K562 (cell line): Measurements from ENCODE around the gene TRIM38. TPM values are rescaled to one million over a fixed set of nuclear protein-coding genes. Genes with fewer than 3 reads are reported as not detected.

Source experiments
- ATAC-seq: fragments of 200-7000 bp; cut with Tn5 transposase; 3 replicates; pipeline ENCODE4 v1.9.1; 2020; ENCODE audit warnings: moderate library complexity
- BruUV-seq: library from RNA; stranded (reverse); fragments of 400-500 nt; replicated peaks from 2 replicates; lab custom pipeline; 2021; lab: Mats Ljungman, UMichigan
- CTCF ChIA-PET: fragments of 300-600 bp; formaldehyde crosslinking; extraction: SDS; loops from one replicate; lab custom pipeline; 2021; ENCODE audit warnings: low intra/inter-chr PET ratio; lab: Yijun Ruan, JAX
- POLR2A ChIA-PET: fragments of 300-600, 350-650 bp; sonication (Branson Sonifier 250); formaldehyde crosslinking; extraction: SDS; loops from one replicate; lab custom pipeline; 2021; ENCODE audit warnings: antibody characterized with exemption, inconsistent platforms; lab: Yijun Ruan, JAX
- DNase-seq, 4 experiments: peaks; one replicate each; pipeline versions ENCODE4 v3.0.0 to v3.0.0-alpha.2; 2011 to 2018; ENCODE audit warnings: low spot score in 3 of 4, mixed read lengths in 3 of 4; ENCODE audit errors: extremely low read depth in 1 of 4
- FAIRE-seq: peaks from 2 replicates; lab custom pipeline; 2011; peaks lifted over from hg19 to GRCh38; lab: Jason Lieb, UNC
- H2AFZ ChIP-seq: 2 replicates; pipeline ENCODE4 v1.6.0; 2011; ENCODE audit warnings: low read depth, low read length, control low read depth, inconsistent platforms
- H3K27ac ChIP-seq: fragments of 200-600 bp; 3 replicates; pipeline ENCODE4 v1.8.0; 2011; ENCODE audit warnings: low read depth, mild to moderate bottlenecking, control low read depth, inconsistent platforms, low read length, moderate library complexity, mixed read lengths; ENCODE audit errors: extremely low read depth
- H3K27me3 ChIP-seq, 2 experiments: fragments of 300-600 bp in 1 of 2; 2 replicates in 1 of 2; 3 replicates in 1 of 2; pipeline versions ENCODE4 v1.6.0 to v1.8.0; 2011; ENCODE audit warnings: inconsistent platforms in 2 of 2, low read length in 2 of 2, mild to moderate bottlenecking in 1 of 2, mixed read lengths in 1 of 2, moderate library complexity in 1 of 2; ENCODE audit not compliant: control insufficient read depth in 2 of 2, insufficient read depth in 2 of 2
- H3K36me3 ChIP-seq: fragments of 300-600 bp; 3 replicates; pipeline ENCODE4 v1.8.0; 2011; ENCODE audit warnings: mild to moderate bottlenecking, low read length, inconsistent platforms; ENCODE audit not compliant: control insufficient read depth, insufficient read depth
- H3K4me1 ChIP-seq, 2 experiments: fragments of 200-600 bp in 1 of 2; replicated peaks in 1 of 2; 2 replicates in 1 of 2; 3 replicates in 1 of 2; pipeline versions ENCODE4 v1.5.1 to v1.8.0; 2011; ENCODE audit warnings: inconsistent platforms in 2 of 2, low read length in 2 of 2, mild to moderate bottlenecking in 1 of 2, mixed read lengths in 1 of 2, moderate library complexity in 1 of 2; ENCODE audit not compliant: control insufficient read depth in 2 of 2, insufficient read depth in 2 of 2
- H3K4me2 ChIP-seq: 2 replicates; pipeline ENCODE4 v1.6.1; 2011; ENCODE audit warnings: low read length, control low read depth, inconsistent platforms, mixed read lengths; ENCODE audit not compliant: insufficient read depth
- H3K4me3 ChIP-seq: fragments of 200-600 bp; sonication (generic), shearing (Covaris generic); 2 replicates; pipeline ENCODE4 v1.5.1; 2016; ENCODE audit warnings: control low read depth, inconsistent platforms
- H3K79me2 ChIP-seq: fragments of 200-600 bp; 3 replicates; pipeline ENCODE4 v1.8.0; 2011; ENCODE audit warnings: low read length, inconsistent platforms; ENCODE audit not compliant: control insufficient read depth, insufficient read depth
- H3K9ac ChIP-seq, 2 experiments: 2 replicates each; pipeline versions ENCODE4 v1.6.0 to v1.6.1; 2011; ENCODE audit warnings: low read depth in 2 of 2, low read length in 2 of 2, control low read depth in 1 of 2, inconsistent platforms in 1 of 2, mild to moderate bottlenecking in 1 of 2, mixed read lengths in 1 of 2; ENCODE audit not compliant: insufficient read depth in 1 of 2
- H3K9me1 ChIP-seq: one replicate; pipeline ENCODE4 v1.6.0; 2011; ENCODE audit warnings: inconsistent platforms, mild to moderate bottlenecking, low read length, moderate library complexity; ENCODE audit not compliant: control insufficient read depth, insufficient read depth
- H3K9me3 ChIP-seq: replicated peaks from 2 replicates; pipeline ENCODE4 v1.5.1; 2011; ENCODE audit warnings: low read depth, low read length, inconsistent platforms; ENCODE audit not compliant: control insufficient read depth, insufficient read depth
- H4K20me1 ChIP-seq: replicated peaks from 2 replicates; pipeline ENCODE4 v1.6.1; 2011; ENCODE audit warnings: low read length, inconsistent platforms, mixed read lengths; ENCODE audit not compliant: control insufficient read depth, insufficient read depth
- ARNT ChIP-seq, 2 experiments: fragments of 450-650 bp; IDR thresholded peaks; 2 replicates each; pipeline ENCODE4 v1.6.1; 2016; ENCODE audit warnings: mild to moderate bottlenecking in 1 of 2
- DMBX1 ChIP-seq: fragments of 250-450 bp; sonication (Bioruptor Pico); IDR thresholded peaks from 2 replicates; pipeline ENCODE4 v1.8.0; 2022; ENCODE audit warnings: inconsistent platforms, mild to moderate bottlenecking, moderate library complexity, borderline replicate concordance
- POLR2AphosphoS2 ChIP-seq: IDR thresholded peaks from 2 replicates; pipeline ENCODE4 v1.6.1; 2012; ENCODE audit warnings: low read length, improper control_type of control experiment
- POLR2AphosphoS5 ChIP-seq: IDR thresholded peaks from 2 replicates; pipeline ENCODE4 v1.6.1; 2011; ENCODE audit warnings: mild to moderate bottlenecking, low read depth, low read length, moderate library complexity; ENCODE audit not compliant: control insufficient read depth, insufficient read depth
- TOE1 ChIP-seq, 2 experiments: fragments of 450-650 bp in 1 of 2; sonication (generic) in 1 of 2; formaldehyde crosslinking in 1 of 2; IDR thresholded peaks; 2 replicates each; pipeline versions ENCODE4 v1.7.1 to v1.8.0; 2016 to 2022; ENCODE audit warnings: borderline replicate concordance in 2 of 2, mild to moderate bottlenecking in 2 of 2, antibody characterized with exemption in 1 of 2, inconsistent platforms in 1 of 2, low read depth in 1 of 2, missing genetic modification reagents in 1 of 2, moderate library complexity in 1 of 2
- ZC3H11A ChIP-seq: IDR thresholded peaks from 2 replicates; pipeline ENCODE4 v1.6.1; 2012; ENCODE audit warnings: low read depth, low read length, improper control_type of control experiment
- ZFP36 ChIP-seq: fragments of 150-350 bp; IDR thresholded peaks from 2 replicates; pipeline ENCODE4 v1.6.1; 2018; ENCODE audit warnings: low read length, low read depth; ENCODE audit not compliant: partially characterized antibody
- WGBS: fragments of 100-300 bp; shearing (Covaris generic); methylation state at CpG from one replicate; pipeline ENCODE4 v1.1.6; 2016; ENCODE audit warnings: low coverage, mixed read lengths; ENCODE audit not compliant: insufficient coverage; ENCODE audit errors: missing lambda C conversion rate; 5-methylcytosine and 5-hydroxymethylcytosine counted together
- in situ Hi-C: fragments of 300-500 bp; cut with MboI; formaldehyde crosslinking; loops from 4 replicates; pipeline ENCODE4 v1.15.0; 2018; ENCODE audit warnings: inconsistent platforms, mixed read lengths
- intact Hi-C: fragments of 100-400 bp; cut with micrococcal nuclease; formaldehyde crosslinking; loops from 2 replicates; pipeline ENCODE4 v1.14.2; 2022
- polyA plus RNA-seq, 8 experiments: library from polyadenylated mRNA; depleted of rRNA in 4 of 8; stranded (reverse) in 5 of 8; unstranded in 3 of 8; fragments of >200 nt; fragmentation: Nextera tagmentation in 2 of 8; fragmentation: Illumina TruSeq in 1 of 8; extraction: Ambion mirVana in 2 of 8; extraction: Trizol in 1 of 8; gene quantifications; 2 replicates each; pipeline versions ENCODE4 v1.2.1 to v1.2.3, GENCODE V29; 2011 to 2014; ENCODE audit warnings: inconsistent platforms in 1 of 8, missing spikeins in 1 of 8
- total RNA-seq, 7 experiments: library from RNA; depleted of rRNA in 6 of 7; stranded (reverse); fragments of >200 nt in 6 of 7; fragmentation: Illumina TruSeq in 2 of 7; extraction: Trizol in 2 of 7; gene quantifications; 2 replicates each; pipeline versions ENCODE4 v1.2.1 to v1.2.3, GENCODE V29; 2011 to 2021; ENCODE audit warnings: low replicate concordance in 1 of 7
- TF ChIP-seq, protein P1 (sequence below): fragments of 450-650 bp; IDR thresholded peaks from 2 replicates; pipeline ENCODE4 v1.6.1; 2016; ENCODE audit warnings: antibody characterized with exemption
- TF ChIP-seq, protein P2 (sequence below), 2 experiments: fragments of 450-650 bp; IDR thresholded peaks; 2 replicates each; pipeline ENCODE4 v1.6.1; 2016; ENCODE audit warnings: mild to moderate bottlenecking in 2 of 2, borderline replicate concordance in 1 of 2, low read depth in 1 of 2, moderate library complexity in 1 of 2

TRIM38 gene
- total and polyA plus RNA-seq, 9 of the 15 experiments (the other 6 are each of a cell fraction or from before 2014, with no cell fraction given): 1.7 to 6.7 (median 6.3) TPM

DNA sequence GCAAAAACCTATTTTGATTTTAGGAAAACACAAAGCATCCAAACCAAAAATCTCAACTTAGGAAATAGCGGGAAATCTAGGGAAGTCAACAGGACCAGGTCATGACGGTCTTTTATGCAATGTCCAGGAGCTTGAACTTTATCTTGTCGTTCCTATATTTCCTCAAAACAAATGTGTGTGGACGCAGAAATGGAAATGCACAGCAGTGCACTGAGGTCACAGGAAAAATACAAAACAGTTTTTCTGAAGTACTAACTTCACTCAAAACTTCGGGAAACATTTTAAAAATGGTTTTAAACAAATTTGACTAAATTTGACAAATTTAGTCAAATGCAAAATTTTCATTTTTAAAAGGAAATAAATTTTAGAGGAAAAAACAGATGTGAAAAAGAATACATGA is 26.6 kb upstream of the TRIM38 start (continued):
- TF ChIP-seq POLR2AphosphoS5 (no peak), ARNT (IDR thresholded peaks at IDR 0.05) (no peak), ZFP36 (peak; percentile 50), ZC3H11A (no peak), TOE1 (IDR thresholded peaks at IDR 0.05; ENCODE audit: borderline replicate concordance) (no peak), TOE1 (CRISPR knock-in tag; IDR thresholded peaks at IDR 0.05; ENCODE audit: borderline replicate concordance, low read depth) (no peak), DMBX1 (CRISPR knock-in tag) (no peak)
- TF ChIP-seq, protein P1, sequence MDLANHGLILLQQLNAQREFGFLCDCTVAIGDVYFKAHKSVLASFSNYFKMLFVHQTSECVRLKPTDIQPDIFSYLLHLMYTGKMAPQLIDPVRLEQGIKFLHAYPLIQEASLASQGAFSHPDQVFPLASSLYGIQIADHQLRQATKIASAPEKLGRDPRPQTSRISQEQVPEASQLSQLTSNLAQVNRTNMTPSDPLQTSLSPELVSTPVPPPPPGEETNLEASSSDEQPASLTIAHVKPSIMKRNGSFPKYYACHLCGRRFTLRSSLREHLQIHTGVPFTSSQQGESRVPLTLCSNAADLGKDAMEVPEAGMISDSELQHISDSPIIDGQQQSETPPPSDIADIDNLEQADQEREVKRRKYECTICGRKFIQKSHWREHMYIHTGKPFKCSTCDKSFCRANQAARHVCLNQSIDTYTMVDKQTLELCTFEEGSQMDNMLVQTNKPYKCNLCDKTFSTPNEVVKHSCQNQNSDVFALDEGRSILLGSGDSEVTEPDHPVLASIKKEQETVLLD: no peak

DNA sequence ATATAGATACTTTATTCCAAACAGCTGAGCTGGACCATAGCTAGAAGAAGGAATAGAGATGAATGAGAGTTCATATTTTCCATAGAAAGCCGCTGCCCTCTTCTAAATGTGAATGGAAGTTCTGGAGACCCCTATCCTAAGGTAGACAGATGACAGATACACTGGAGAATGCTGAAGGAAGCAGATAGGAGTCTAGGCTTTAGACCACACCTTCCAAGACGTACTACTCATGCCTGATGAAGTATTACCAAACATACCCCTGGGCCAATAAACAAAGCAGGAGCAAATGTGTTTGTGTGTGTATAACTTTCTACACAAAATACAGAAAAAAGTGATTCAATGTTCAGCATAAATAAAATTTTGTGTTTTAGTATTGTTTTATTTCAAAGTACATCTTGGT is 23.0 kb upstream of the TRIM38 start:
- intact Hi-C loops (no loop called here), in situ Hi-C loops (no loop called here)
- Histone ChIP-seq H3K79me2 (no peaks in the 10 kb centered on the region), H2AFZ (no peak overlapping the region), H3K27ac (no peak overlapping the region), H3K36me3 (no peaks in the 10 kb centered on the region), H3K9me3 (no peaks in the 10 kb centered on the region), H4K20me1 (no peaks in the 10 kb centered on the region), H3K27me3 (peaks cover 0 to 3% of the 10 kb centered on the region in 2 experiments; a peak in 2 of 5 replicates), H3K4me1 (no peaks in the 10 kb centered on the region), H3K4me3 (no peak overlapping the region), H3K4me2 (no peak overlapping the region), H3K9ac (no peak overlapping the region), H3K9me1 (no peaks in the 10 kb centered on the region)
- FAIRE-seq (no peak), DNase-seq (no peak), ATAC-seq (no peak)
- WGBS: 0% methylated on average over 2 of the region's 2 CpGs
- no TSS peak for BruUV-seq
- ChIA-PET CTCF (no interaction called here), POLR2A (interaction anchor here (0.6 to 0.9 kb wide), 3 partner anchors 12 to 473 kb away, joined by 3 to 4 read pairs (median 3); no protein-coding TSS in a partner anchor)
- TF ChIP-seq, protein P2, sequence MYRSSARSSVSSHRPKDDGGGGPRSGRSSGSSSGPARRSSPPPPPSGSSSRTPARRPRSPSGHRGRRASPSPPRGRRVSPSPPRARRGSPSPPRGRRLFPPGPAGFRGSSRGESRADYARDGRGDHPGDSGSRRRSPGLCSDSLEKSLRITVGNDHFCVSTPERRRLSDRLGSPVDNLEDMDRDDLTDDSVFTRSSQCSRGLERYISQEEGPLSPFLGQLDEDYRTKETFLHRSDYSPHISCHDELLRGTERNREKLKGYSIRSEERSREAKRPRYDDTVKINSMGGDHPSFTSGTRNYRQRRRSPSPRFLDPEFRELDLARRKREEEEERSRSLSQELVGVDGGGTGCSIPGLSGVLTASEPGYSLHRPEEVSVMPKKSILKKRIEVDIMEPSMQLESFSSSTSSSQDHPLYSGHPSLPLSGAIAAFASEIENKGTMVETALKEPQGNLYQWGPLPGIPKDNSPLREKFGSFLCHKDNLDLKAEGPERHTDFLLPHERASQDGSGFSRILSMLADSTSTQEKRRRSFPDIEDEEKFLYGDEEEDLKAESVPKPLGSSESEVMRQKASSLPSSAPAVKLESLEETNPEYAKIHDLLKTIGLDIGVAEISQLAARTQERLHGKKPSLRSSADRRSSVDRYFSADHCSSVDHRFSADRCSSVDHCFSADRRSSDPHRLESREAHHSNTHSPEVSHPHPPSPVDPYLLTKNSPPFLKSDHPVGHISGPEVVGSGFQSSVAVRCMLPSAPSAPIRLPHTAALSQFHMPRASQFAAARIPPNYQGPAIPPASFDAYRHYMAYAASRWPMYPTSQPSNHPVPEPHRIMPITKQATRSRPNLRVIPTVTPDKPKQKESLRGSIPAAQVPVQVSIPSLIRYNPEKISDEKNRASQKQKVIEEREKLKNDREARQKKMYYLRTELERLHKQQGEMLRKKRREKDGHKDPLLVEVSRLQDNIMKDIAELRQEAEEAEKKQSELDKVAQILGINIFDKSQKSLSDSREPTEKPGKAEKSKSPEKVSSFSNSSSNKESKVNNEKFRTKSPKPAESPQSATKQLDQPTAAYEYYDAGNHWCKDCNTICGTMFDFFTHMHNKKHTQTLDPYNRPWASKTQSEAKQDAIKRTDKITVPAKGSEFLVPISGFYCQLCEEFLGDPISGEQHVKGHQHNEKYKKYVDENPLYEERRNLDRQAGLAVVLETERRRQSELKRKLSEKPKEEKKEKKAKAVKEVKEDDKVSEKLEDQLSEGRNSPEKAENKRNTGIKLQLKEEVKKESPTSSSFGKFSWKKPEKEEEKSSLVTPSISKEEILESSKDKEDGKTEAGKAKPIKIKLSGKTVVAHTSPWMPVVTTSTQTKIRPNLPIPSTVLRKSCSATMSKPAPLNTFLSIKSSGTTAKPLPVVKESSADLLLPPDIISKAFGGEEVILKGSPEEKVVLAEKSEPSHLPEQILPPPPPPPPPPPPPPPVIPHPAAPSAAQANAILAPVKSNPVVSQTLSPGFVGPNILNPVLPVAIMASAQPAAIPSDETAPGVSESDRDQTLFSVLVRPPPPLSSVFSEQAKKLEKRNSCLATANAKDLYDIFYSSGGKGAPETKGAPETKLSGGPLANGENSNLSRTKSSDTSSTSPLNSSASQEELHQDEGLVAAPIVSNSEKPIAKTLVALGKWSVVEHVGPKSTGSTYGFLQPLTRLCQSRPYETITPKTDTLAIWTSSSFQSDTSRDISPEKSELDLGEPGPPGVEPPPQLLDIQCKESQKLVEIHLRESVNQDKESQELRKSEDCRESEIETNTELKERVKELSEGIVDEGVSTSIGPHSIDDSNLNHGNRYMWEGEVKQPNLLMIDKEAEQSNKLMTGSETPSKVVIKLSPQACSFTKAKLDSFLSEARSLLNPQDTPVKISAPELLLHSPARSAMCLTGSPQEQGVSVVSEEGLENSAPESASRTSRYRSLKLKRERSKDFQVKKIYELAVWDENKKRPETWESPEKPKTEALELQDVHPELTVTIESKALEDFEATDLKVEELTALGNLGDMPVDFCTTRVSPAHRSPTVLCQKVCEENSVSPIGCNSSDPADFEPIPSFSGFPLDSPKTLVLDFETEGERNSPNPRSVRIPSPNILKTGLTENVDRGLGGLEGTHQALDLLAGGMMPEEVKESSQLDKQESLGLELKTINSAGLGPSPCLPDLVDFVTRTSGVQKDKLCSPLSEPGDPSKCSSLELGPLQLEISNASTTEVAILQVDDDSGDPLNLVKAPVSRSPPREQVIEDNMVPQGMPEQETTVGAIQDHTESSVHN (IDR thresholded peaks at IDR 0.05; ENCODE audit: borderline replicate concordance in 1 of 2, low read depth in 1 of 2): no peak
- TF ChIP-seq POLR2AphosphoS2: no peak
